NCI-H1048 (cell line): ENCODE data around the gene HSPBP1.
A peak's percentile ranks its signal among the peaks of the same experiment; 100 is the strongest.

Experiments
- DNase-seq: peaks from one replicate; lab custom pipeline; 2025; lab: John Stamatoyannopoulos, UW

Gene HSPBP1

GRCh38 chr19:55304980-55305379, 25.1 kb upstream of the HSPBP1 start:
- no peak for DNase-seq

- no peak for DNase-seq
Observed at GRCh38 chr19:55304279-55304978, 24.5 kb upstream of the HSPBP1 start.

GRCh38 chr19:55303477-55303876, 23.6 kb upstream of the HSPBP1 start:
- no peak for DNase-seq

DNA sequence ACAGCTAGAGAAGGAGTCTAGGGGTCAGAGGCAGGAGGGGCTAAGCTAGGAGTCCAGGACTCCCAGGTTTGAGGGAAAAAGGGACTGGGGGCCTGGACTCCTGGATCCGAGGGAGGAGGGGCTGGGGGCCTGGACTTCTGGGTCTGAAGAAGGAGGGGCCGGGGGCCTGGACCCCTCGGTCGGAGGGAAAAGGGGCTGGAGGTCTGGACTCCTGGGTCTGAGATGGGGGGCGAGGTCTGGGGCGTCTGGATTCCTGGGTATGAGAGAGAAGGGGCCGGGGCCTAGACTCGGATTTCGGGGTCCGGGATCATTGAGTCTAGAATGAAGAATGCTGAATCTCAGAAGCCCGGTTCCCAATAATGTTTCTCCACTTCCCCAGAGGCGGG, 22.4 kb upstream of the HSPBP1 start:
- DNase-seq: no peak

DNA sequence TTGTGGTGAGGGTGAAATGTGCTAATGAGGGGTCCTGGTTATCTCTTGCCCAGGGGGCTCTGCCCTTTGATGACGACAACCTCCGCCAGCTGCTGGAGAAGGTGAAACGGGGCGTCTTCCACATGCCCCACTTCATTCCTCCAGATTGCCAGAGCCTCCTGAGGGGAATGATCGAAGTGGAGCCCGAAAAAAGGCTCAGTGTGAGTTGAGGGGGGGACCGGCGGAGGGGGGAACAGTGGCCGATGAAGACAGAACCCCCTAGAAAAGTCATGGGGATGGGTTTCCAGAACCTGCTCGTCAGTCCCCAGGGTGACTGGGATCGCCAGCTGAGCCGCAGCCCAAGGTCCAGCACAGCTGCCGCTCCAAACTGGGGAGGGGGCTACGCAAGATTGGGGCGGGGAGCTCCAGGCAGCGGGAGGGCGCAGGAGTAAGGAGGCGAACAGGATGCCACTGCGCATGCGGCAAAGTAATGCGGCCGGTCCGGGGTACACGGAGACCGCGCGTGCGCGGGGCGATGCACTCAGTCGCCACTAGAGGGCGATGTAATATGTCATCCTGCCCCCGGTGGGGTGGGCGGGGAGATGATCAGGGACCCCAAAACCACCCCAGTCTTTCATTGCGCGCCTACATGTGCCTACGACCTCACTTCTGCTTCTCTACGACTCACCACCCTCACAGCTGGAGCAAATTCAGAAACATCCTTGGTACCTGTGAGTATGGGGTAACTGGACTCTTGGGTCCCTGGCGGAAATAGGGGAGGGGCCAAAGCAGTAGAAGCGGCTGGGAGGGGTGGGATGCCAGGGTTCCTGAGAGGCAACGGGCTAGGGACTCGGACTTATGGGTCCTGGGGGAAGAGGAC, 21.8 kb upstream of the HSPBP1 start:
- peak; percentile 46 for DNase-seq

DNA sequence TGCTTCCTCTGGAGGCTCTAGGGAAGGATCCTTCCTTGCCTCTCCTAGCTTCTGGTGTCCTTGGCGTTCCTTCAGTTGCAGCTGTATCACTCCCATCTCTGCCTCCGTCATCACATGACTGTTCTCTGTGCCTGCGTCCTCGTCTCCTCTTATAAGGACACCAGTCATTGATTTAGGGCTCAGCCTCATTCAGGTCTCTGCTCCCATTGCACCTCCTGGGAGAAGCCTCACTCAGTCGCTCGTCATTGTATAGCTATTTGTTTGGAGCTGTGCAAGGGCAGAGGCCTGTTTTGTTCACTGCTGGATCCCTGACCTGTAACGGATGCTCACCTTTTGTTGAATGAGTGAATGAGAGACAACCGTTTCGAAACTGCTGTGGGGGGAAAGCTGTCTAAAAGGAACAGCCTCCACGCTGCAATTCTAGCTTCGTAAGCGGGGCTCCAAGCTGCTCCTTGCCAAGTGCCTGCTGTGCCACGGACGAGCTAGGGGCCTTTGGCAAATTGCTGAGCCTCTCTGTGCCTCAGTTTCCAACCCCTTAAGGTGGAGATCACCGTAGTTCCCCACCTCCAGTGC, 21.1 kb upstream of the HSPBP1 start:
- no peak for DNase-seq

DNA sequence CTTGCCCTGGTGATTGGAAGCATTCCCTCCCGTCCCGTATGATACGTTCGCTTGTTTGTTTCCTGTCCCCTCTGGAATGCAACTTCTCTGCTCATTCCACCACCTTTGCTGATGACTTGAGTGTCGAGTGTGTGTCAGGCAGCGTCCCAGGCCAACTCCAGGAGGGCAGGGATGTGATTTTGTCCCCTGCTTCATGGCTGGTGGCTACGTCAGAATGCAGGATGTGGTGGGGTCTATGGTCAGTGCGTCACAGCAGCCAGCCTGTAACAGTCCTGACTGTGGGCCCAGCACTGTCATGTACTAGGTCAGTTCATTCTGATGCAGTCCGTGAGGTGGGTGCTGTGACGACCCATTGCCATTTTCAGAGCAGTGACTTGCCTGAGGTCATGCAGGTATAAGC, 20.1 kb upstream of the HSPBP1 start:
- no peak for DNase-seq

- no peak for DNase-seq
Observed at GRCh38 chr19:55297267-55297666, 17.4 kb upstream of the HSPBP1 start.

DNA sequence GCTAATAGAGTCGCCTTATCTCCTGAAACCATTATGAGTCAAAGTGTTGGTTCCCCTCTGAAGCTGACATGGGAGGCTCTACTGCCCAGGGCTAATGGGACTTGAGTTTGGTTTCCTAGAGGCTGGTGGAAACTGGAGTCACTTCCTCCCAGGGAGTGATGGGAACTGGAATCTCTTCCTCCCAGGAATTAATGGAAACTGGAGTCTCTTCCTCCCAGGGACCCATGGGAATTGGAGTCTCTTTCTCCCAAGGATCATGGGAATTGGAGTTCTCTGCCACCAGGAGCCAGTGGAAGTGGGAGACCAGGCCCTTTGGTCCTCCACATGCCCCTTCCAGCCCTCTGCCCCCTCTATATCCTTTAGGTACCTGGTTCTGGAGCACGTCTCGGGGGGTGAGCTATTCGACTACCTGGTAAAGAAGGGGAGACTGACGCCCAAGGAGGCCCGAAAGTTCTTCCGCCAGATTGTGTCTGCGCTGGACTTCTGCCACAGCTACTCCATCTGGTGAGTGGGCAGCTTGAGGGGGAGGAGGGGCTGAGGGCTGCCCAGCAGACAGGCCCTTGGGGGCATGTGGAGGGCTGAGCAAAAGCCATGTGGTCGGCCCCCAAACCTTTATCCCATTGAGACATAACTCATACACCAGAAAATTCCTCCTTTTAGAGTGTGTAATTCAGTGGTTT, 9.3 kb upstream of the HSPBP1 start:
- no peak for DNase-seq

- DNase-seq: no peak
Observed at GRCh38 chr19:55287361-55288079, 7.6 kb upstream of the HSPBP1 start.

DNA sequence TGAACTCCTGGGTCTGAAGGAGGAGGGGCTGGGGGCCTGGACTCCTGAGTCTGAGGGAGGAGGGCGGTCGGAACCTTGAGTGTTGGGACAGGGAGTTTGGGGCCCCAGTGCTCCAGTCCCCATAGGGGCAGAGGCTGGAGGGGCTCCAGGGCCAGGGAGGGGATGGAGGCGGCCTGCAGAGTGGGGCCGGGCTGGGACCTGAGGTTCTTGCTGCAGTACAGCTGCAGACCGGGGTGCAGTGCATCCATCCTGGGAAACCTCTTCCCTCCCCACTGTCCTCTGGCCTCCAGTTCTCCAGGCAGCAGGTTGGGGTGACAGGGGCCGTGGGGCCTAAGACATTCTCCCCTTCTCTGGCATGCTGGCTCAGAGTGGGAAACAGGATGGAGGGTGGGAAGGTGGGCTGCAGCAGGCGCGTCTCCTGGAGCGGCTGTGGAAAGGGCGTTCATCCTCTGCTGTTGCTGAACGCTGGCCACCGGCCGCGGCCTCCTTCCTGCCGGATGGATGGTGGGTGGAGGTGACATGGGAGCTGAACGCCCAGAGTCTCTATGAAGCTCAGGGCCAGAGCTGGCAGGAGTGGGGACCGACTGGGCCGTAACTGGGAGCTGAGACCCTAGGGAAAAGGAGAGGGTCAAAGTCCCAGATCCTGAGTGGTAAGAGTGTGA, 5.5 kb upstream of the HSPBP1 start:
- DNase-seq: no peak

DNA sequence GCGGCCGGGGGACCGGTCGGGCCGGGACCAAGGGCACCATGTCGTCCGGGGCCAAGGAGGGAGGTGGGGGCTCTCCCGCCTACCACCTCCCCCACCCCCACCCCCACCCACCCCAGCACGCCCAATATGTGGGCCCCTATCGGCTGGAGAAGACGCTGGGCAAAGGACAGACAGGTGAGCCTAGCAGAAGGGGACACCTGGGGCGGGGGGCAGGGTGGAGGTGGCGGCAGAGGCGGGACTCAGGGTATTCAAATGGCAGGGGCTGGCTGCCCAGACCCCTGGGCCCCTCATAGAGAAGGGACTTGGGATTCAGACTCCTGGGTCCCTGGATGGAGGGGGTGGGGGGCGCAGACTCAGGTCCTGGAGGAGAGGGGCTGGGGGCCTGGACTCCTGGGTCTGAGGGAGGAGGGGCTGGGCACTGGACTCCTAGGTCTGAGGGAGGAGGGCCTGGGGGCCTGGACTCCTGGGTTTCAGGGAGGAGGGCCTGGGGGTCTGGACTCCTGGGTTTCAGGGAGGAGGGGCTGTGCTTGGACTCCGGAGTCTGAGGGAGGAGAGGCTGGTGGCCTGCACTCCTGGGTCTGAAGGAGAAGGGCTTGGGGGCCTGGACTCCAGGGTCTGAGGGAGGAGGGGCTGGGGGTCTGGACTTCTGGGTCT, 4.6 kb upstream of the HSPBP1 start:
- no peak for DNase-seq

GRCh38 chr19:55283548-55284377, 3.9 kb upstream of the HSPBP1 start, which contains the start of gene BRSK1:
Gene BRSK1, plus strand, starts transcription at chr19:55283997. Its CDS starts 446 bp downstream, at chr19:55284443.
- peak; percentile 13 for DNase-seq

GRCh38 chr19:55279340-55279739, 570 bp downstream of the HSPBP1 start:
- DNase-seq: no peak

- DNase-seq: no peak
Observed at GRCh38 chr19:55278391-55279135, 1.3 kb downstream of the HSPBP1 start.

DNA sequence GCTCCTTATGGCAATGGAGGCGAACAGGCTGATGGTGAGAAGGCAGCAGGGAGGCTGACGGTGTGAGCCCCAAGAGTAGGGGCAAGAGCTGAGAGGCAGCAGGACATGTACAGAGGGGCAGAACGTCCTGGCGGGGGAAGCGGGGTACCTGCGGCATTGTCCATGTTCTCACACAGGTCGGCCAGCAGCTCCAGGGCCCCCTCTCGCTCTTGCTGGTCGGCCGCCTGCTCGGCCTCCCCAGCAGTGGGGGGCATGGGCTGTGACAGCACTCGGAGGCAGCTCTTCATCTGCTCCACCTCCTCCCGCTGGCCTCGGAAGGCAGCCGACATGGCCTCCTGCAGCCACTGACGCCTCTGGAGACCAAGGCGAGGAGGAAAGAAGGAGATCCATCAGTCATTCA, 2.4 kb downstream of the HSPBP1 start:
- no peak for DNase-seq

DNA sequence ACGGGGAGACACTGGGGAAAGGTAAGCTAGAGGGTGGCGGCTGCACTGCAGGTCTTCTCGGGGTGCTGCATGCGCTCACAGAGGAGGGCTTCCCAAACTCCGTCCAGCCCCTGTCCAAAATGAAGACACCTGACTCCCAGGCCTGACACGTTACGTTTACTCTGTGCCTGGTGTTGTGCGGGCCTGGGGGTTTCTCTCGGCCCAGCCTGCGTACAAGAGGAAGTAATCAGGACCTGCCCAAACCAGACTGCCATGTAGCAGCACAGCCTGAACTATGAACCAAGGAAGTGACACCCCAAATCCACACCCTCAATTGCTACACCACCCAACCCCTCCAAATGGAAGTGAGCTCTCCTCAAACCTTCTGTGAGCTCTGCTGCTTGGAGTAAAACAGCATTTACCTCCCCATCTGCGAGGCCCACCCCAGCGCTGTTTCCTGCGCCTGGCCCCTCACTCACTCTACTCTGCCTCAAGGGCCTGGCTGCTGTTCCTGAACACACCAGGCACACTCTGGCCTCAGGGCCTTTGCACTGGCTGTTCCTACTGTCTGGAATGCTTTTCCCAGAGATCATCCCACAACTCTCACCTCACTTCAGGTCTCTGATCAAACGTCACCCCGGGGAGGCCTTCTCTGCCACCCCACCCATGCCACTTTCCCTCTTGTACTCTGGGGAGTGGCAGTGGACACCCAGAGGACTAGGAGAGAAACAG, 3.0 kb downstream of the HSPBP1 start:
- DNase-seq: no peak
